Sciatic nerve (tissue), 2 donors: Measurements from ENCODE around the gene NOL4. TPM values are rescaled to one million over a fixed set of nuclear protein-coding genes. Genes with fewer than 3 reads are reported as not detected.
"Not testable (repeated sequence)": the region's sequence is repeated elsewhere in the genome, so short reads cannot be mapped to it uniquely, and the experiment has no call there.

Experiments
- ATAC-seq: fragments of 200-7000 bp; cut with Tn5 transposase; one replicate; pipeline ENCODE4 v1.9.1; 2020; ENCODE audit warnings: mild to moderate bottlenecking, moderate library complexity
- DNase-seq: peaks from one replicate; pipeline ENCODE4 v3.0.0-alpha.2; 2020; ENCODE audit warnings: low spot score
- intact Hi-C: fragments of 100-400 bp; cut with DNase I; formaldehyde crosslinking; loops from one replicate; pipeline ENCODE4 v1.14.2; 2022
- total RNA-seq: library from RNA; stranded (reverse); fragmentation: NEBNext Ultra II Directional; extraction: Animal tissue kit (Norgen Biotek cat#: 25700); gene quantifications from one replicate; pipeline ENCODE4 v1.2.1, GENCODE V29; 2021
- donor health status: DM: no; HTN: no; CAD: no.
- donor health status: DM: no; HTN: no; CAD: no.

Gene NOL4, protein sequence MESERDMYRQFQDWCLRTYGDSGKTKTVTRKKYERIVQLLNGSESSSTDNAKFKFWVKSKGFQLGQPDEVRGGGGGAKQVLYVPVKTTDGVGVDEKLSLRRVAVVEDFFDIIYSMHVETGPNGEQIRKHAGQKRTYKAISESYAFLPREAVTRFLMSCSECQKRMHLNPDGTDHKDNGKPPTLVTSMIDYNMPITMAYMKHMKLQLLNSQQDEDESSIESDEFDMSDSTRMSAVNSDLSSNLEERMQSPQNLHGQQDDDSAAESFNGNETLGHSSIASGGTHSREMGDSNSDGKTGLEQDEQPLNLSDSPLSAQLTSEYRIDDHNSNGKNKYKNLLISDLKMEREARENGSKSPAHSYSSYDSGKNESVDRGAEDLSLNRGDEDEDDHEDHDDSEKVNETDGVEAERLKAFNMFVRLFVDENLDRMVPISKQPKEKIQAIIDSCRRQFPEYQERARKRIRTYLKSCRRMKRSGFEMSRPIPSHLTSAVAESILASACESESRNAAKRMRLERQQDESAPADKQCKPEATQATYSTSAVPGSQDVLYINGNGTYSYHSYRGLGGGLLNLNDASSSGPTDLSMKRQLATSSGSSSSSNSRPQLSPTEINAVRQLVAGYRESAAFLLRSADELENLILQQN
- 0.58 TPM for total RNA-seq

DNA sequence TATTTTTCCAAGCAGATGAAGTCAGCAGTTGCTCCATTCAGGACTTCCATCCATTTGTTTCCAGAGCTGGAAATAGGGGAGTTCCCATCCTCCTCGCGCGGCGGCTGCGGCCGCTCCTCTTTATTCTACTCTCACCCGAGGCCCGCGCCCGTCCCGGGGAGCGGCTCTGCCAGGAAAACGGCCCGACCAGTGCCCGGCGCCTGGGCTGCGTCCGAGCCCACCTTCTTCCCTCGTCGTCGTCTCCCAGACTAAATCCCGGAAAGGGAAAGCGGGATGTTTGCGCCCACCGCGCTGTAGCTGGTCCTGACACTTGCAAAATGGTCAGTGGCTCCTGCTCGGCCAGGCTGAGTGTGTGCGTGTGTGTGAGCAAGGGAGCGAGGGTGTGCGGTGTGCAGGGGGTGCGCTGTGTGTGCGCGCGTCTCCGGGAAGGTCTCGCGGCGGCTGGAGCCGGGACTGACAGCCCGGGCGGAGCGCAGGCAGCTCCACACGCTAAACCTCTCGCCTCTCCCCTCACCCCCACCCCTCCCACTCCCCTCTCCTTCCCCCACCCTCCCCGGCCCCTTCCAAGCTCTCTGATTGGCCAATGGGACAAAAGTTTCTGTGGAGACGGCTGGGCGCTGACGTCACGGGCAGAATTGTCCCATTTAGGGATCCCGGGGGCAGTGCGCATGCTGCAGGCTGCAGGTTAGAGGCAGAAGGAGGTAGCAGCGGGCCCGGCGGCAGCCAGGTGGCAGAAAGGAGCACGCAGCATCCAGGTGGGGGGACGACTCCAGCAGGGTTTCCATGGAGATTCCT, at the start of gene NOL4:
Gene NOL4 (minus strand): TSS at position 491 of the 795 bp plus-strand sequence. CDS start 1,660 bp downstream, outside the sequence.
- DNase-seq = no peak
- intact Hi-C loops = no loop called here
- no peak for ATAC-seq

DNA sequence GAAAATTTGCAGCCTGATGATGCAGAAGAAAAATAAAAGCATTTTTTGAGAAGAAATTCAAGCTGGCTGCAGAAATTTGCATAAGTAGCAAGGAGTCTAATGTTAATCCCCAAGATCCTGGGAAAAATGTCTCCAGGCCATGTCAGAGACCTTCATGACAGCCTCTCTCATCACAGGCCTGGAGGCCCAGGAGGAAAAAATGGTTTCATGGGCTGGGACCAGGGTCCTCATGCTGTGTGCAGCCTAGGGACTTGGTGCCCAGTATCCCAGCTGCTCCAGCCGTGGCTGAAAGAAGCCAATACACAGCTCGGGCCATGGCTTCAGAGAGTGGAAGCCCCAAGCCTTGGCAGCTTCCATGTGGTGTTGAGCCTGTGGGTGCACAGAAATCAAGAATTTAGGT, 41.3 kb upstream of the NOL4 start:
- DNase-seq, intact Hi-C loops, ATAC-seq: not testable (repeated sequence)

GRCh38 chr18:34261865-34262780, 37.4 kb upstream of the NOL4 start:
- DNase-seq (no peak), ATAC-seq (no peak)
- intact Hi-C loops = no loop called here

- DNase-seq = no peak
- no peak for ATAC-seq
- intact Hi-C loops = no loop called here
These were observed 33.5 kb upstream of the NOL4 start for GRCh38 chr18:34258176-34258575.

DNA sequence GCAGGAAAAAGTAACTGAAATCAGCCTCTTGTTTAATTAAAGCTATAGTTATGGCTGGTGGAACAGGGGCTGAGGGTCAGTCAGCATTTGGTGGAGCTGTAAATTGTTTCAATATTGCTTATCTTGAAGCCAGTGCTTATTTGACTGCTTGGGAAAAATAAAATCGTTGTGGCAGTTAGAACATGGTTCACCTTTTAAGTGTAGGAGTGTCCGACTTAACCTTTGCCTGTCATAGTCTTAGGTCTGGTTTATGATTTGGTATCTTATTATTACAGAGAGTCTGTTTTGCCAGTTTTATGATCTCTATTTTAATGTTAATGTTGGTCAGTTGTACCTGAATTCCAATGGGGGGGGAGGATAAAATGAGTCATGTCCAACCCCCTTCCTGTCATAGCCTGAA, 27.2 kb upstream of the NOL4 start:
- intact Hi-C loops = no loop called here
- ATAC-seq (no peak), DNase-seq (no peak)

- ATAC-seq (no peak), DNase-seq (no peak)
- intact Hi-C loops = no loop called here
These were observed 24.0 kb upstream of the NOL4 start for GRCh38 chr18:34248727-34249126.

GRCh38 chr18:34242739-34243138, 18.0 kb upstream of the NOL4 start:
- DNase-seq (no peak), ATAC-seq (no peak)
- intact Hi-C loops = no loop called here

DNA sequence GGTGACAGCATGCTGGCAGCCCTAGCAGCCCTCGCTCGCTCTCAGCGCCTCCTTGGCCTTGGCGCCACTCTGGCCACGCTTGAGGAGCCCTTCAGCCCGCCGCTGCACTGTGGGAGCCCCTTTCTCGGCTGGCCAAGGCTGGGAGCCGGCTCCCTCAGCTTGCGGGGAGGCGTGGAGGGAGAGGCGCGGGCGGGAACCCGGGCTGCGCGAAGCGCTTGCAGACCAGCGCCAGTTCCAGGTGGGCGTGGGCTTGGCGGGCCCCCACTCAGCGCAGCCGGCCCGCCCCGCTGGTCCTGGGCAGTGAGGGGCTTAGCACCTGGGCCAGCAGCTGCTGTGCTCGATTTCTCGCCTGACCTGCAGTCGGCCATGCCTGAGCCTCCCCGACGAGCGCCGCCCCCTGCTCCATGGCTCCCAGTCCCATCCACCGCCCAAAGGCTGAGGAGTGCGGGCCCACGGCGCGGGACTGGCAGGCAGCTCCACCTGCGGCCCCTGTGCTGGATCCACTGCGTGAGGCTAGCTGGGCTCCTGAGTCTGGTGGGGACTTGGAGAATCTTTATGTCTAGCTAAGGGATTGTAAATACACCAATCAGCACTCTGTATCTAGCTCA, 9.2 kb upstream of the NOL4 start:
- ATAC-seq, intact Hi-C loops, DNase-seq: not testable (repeated sequence)

GRCh38 chr18:34225218-34225553, 473 bp upstream of the NOL4 start:
- ATAC-seq (no peak), DNase-seq (no peak)
- intact Hi-C loops = no loop called here

DNA sequence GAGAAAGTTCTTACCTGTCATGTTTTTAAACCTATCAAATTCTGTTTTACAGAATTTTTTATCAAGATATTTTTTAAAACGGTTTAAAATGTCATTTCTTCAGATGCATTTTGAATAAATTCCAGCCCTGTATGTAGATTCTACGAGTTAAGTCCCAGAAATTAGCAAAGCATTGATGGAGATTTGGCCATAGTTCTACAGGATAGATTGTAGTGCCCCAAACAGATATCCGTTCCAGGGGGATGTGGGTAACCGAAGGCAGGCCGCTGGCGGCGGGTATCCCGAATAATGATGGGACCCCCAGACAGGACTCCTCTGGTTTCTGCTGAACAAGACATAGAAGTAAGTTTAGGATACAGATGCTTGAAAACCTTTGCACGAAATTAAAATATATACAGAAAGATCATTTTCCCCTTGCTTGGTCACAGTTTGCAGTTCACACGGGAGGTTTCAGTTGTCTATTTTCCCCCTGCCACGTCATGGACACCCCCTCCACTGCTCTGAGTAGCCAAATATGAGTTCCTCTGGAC, 755 bp downstream of the NOL4 start:
- intact Hi-C loops = no loop called here
- DNase-seq = no peak
- ATAC-seq = no peak

DNA sequence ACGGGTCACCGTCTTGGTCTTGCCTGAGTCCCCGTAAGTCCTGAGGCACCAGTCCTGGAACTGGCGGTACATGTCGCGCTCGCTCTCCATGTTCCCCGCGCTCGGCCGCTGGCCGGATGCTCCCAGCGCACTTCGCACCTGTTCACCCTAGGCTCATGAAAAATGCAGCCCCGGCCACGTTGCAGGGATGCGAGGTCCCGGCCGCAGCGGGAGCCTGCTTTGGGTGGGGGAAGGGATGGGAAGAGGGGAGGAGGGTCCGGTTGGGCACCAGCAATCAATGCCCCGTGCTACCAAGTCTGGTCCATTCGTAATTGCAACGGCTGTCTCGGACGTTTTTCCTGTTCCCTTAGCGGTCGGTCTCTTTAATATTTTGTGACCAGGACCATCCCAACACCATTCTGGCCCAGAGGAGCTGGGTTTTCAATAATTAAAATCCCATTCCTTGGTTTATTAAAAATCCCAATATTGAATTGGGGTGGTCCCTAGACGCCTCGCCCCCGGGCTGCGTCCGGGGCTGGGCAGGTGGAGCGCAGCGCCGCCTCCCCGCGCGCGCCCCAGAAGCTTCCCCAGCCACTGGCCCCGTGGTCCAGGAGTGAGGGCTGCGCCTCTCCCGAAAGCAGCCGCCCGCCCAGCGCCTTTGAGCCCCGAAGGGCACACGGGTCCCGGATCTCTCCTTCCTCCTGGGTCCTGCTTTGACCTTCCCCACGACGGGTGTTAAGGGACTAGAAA, 1.4 kb downstream of the NOL4 start:
- ATAC-seq = no peak
- DNase-seq = no peak

GRCh38 chr18:34222307-34223163, 2.2 kb downstream of the NOL4 start:
- DNase-seq = no peak
- ATAC-seq = peak; percentile 28
- intact Hi-C loops = no loop called here

More for the DNA sequence above, 1.4 kb downstream of the NOL4 start:
- intact Hi-C loops = no loop called here

DNA sequence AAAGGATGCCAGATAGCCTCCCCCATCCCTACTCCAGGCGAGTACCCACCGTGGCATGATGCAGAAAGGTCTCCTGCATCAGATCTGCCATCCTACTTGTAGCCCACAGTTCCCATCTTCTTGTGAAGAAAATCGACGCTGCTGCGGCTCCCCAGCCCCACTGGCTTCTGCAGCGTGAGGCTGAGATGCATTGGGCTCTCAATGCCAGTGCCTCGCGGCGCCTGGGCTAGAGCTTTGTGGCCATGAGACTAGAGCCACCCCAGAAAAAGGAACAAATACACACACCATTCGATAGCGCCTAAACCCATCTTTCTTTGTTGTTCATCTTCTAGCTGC, 2.8 kb downstream of the NOL4 start:
- no peak for DNase-seq
- peak; percentile 39 for ATAC-seq
- intact Hi-C loops = no loop called here

- DNase-seq (no peak), ATAC-seq (no peak)
- intact Hi-C loops = no loop called here
These were observed 4.5 kb downstream of the NOL4 start for GRCh38 chr18:34220081-34220815.

DNA sequence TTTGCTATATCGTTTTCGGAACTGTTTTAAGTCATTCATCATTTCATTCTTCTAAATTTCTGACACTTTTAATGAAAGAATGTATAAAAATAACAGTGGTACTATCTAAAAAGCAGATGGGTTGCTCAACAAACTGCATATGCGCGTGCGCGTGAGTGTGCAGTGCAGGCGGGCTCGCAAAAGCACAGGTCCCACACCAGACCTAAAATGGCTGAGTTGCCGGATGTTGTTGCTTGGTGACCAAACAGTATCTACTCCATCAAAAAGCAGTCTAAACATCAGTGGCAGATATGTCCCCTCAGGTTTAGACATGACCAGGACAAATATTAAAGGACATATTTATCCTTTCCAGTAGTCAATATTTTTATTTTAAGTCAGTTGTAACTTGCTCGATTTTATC, 5.1 kb downstream of the NOL4 start:
- ATAC-seq = no peak
- intact Hi-C loops = no loop called here

GRCh38 chr18:34212511-34212910, 12.2 kb downstream of the NOL4 start:
- ATAC-seq (no peak), DNase-seq (no peak)
- intact Hi-C loops = no loop called here

More for the DNA sequence above, 5.1 kb downstream of the NOL4 start:
- DNase-seq = no peak
